SU-DHL-6 (cell line): ENCODE data around the gene ARHGAP40.

ENCODE experiments used
- CTCF ChIP-seq: fragments of 200-600 bp; sonication (generic); IDR thresholded peaks from one replicate; pipeline ENCODE4 v1.5.1; 2017; ENCODE audit warnings: antibody characterized with exemption, mild to moderate bottlenecking, low read length, moderate library complexity; ENCODE audit not compliant: insufficient read depth, poor library complexity, severe bottlenecking
- EZH2phosphoT487 ChIP-seq: fragments of 200-600 bp; sonication (generic), shearing (Covaris generic); conservative IDR thresholded peaks from 2 replicates; pipeline ENCODE4 v1.6.1; 2018; ENCODE audit warnings: mild to moderate bottlenecking, antibody characterized with exemption, low read length, moderate library complexity, mixed read lengths

- TF ChIP-seq CTCF (no peak), EZH2phosphoT487 (no peak)
These were observed 55.8 kb downstream of the ARHGAP40 start for GRCh38 chr20:38657390-38657789.
